ENCODE results near the gene AUTS2.

GRCh38 chr7:70830060-70830395, 1231.8 kb downstream of the AUTS2 start:
- no peak for TF ChIP-seq POLR2AphosphoS5 (IDR thresholded peaks at IDR 0.05; ENCODE audit: low read depth, low read length)
- TF ChIP-seq POLR2A (IDR thresholded peaks at IDR 0.05; ENCODE audit: low read depth, low read length) = no peak
- no peak for TF ChIP-seq TAF1 (IDR thresholded peaks at IDR 0.05; ENCODE audit: low read depth, low read length)

Data from GM12891 (cell line).